ENCODE measurements around the gene ZBTB8A. TPM values are rescaled to one million over a fixed set of nuclear protein-coding genes. Genes with fewer than 3 reads are reported as not detected.
"Not testable (repeated sequence)": the region's sequence is repeated elsewhere in the genome, so short reads cannot be mapped to it uniquely, and the experiment has no call there.

ZBTB8A gene
- total RNA-seq, 2 donors from 2014 or later: 0.56 to 1.8 TPM

DNA sequence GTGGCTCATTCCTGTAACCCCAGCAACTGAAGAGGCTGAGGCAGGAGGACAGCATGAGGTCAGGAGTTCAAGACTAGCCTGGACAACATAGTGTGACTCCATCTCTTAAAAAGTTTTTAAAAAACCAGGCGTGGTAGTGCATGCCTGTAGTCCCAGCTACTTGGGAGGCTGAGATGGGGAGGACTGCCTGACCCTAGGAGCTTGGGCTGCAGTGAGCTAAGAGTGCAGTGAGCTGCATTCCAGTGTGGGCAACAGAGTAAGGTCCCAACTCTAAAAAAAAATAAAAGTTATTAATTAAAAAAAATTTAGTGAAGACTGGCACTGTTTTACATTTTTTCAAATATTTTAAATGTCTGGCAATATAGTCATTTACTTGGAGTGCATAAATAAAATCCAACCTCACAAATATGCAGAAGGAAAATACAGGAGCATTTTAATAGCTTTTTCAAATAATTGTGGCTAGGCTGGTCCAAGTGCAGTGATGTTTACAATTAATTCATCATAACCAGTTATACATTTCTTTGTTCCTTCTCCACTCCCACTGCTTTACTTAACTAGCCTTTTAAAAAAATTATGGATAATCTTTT, 100.4 kb downstream of the ZBTB8A start:
- no peaks in the 10 kb centered on the region for H3K9me3 Mint-ChIP-seq
- peaks cover 2% of the 10 kb centered on the region for H3K4me1 Mint-ChIP-seq (ENCODE audit: low read depth)
- DNase-seq: no peak
- H3K4me3 Mint-ChIP-seq: no peak overlapping the region
- H3K27me3 Mint-ChIP-seq (ENCODE audit: low read depth): no peaks in the 10 kb centered on the region
- ATAC-seq (replicated peaks in 1 of 2): no peak
- H3K36me3 Mint-ChIP-seq (ENCODE audit: insufficient read depth in 2 of 2): peaks cover 0 to 4% of the 10 kb centered on the region in 2 donors
- no peak overlapping the region for H3K27ac Mint-ChIP-seq

DNA sequence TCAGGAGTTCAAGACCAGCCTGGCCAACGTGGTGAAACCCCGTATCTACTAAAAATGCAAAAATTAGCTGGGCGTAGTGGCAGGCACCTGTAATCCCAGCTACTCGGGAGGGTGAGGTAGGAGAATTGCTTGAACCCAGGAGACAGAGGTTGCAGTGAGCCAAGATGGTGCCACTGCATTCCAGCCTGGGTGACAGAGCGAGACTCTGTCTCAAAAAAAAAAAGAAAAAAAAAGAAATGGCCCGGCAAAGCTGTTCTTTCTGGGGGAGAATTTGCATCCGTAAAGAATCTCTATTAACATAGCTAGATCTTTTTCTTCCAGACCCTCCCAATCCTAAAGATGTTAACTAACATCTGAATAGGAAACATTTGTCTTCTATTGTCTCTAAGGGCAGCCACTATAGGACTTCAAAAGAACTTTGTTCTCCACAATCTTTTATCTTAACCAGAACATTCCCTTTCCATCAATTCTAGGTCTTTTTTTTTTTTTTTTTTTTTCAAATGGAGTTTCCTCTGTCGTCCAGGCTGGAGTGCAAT, 103.1 kb downstream of the ZBTB8A start:
- not testable (repeated sequence) for H3K4me1 Mint-ChIP-seq (ENCODE audit: low read depth); H3K36me3 Mint-ChIP-seq (ENCODE audit: insufficient read depth in 2 of 2); H3K27me3 Mint-ChIP-seq (ENCODE audit: low read depth); H3K4me3 Mint-ChIP-seq; H3K9me3 Mint-ChIP-seq; ATAC-seq (replicated peaks in 1 of 2); H3K27ac Mint-ChIP-seq; DNase-seq

DNA sequence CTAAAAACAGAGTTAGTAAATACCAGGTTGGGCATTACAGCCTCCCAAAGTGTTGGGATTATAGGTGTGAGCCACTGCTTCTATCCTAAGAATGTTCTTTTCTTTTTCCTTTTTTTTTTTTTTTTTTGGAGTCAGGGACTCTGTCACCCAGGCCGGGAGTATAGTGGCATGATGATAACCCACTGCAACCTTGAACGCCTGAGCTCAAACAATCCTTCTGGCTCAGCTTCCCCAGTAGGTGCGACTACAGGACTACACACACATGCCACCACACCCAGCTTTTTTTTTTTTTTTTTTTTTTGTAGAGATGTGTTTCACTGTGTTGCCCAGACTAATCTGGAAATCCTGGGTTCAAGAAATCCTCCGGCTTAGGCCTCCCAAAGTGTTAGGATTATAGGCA, 105.2 kb downstream of the ZBTB8A start:
- ATAC-seq (replicated peaks in 1 of 2) (no peak), DNase-seq (no peak)
- H3K9me3 Mint-ChIP-seq: no peaks in the 10 kb centered on the region
- no peak overlapping the region for H3K27ac Mint-ChIP-seq
- no peak overlapping the region for H3K4me3 Mint-ChIP-seq
- H3K36me3 Mint-ChIP-seq (ENCODE audit: insufficient read depth in 2 of 2): peaks cover 2% of the 10 kb centered on the region in 2 donors
- H3K27me3 Mint-ChIP-seq (ENCODE audit: low read depth): no peaks in the 10 kb centered on the region
- peaks cover 22% of the 10 kb centered on the region for H3K4me1 Mint-ChIP-seq (ENCODE audit: low read depth)

DNA sequence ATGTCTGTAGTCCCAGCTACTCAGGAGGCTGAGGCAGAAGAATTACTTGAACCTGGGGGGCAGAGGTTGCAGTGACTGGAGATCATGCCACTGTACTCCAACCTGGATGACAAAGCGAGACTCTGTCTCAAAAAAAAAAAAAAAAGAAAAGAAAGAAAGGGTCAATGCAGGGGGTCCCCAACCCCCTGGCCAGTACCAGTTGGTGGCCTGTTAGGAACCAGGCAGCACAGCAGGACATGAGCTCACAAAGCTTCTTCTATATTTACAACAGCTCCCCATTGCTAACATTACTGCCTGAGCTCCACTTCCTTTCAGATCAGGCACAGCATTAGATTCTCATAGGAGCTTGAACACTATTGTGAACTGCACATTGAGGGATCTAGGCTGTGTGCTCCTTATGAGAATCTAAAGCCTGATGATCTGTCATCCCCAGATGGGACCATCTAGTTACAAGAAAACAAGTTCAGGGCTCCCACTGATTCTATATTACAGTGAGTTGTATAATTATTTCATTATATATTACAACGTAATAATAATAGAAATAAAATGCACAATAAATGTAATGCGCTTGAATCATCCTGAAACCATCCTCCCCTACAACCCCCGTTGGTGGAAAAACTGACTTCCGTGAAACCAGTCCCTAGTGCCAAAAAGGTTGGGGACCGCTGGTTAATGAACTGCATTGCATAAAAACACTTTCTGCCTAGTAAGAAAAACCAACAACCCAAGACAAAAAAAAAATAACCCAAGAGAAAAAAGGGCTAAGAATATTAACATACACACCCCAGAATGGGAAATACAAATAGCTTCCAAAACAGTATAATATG, 108.3 kb downstream of the ZBTB8A start:
- peaks cover 31% of the 10 kb centered on the region for H3K4me1 Mint-ChIP-seq (ENCODE audit: low read depth)
- H3K36me3 Mint-ChIP-seq (ENCODE audit: insufficient read depth in 2 of 2): peaks cover 12% of the 10 kb centered on the region in 2 donors
- ATAC-seq (replicated peaks in 1 of 2) (no peak), DNase-seq (no peak)
- H3K27me3 Mint-ChIP-seq (ENCODE audit: low read depth): no peaks in the 10 kb centered on the region
- peak overlapping the region; percentile 93 for H3K27ac Mint-ChIP-seq
- peak overlapping the region; percentile 89 to 96 for H3K4me3 Mint-ChIP-seq
- no peaks in the 10 kb centered on the region for H3K9me3 Mint-ChIP-seq

DNA sequence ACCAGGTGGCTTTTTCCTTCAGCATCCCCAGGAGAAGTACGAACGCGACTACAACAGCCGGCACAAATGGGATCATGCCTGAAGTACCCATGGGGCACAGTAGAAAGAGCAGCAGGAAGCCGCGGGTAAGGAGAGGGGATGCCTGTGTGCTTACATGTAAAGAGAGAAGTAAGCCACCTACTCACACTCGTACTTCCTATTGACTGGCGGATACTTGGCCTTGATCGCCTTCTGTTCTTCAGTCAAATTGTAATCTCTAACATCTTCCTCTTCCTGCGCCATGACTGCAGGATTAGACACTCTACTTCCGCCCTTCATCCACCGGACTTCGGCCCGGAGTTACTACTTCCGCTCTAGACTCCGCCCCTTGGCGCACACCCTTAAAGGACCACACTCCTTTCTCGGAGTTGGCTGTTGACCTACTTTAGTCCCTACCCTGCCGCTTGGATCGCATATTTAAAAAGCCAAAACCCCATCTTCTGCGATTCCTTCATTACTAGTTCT, 111.1 kb downstream of the ZBTB8A start, which contains the start of gene ZBTB8OS:
ZBTB8OS (minus strand) TSS at position 303 of the 504 bp plus-strand sequence; CDS start at position 282, 21 bp downstream.
- H3K4me3 Mint-ChIP-seq: peak within 1 kb of the TSS; percentile 95 to 96
- DNase-seq (peak; percentile 89 to 94), ATAC-seq (replicated peaks in 1 of 2) (peak; percentile 80 to 82)
- peaks cover 56% of the 10 kb centered on the region for H3K4me1 Mint-ChIP-seq (ENCODE audit: low read depth)
- no peaks in the 10 kb centered on the region for H3K9me3 Mint-ChIP-seq
- no peaks in the 10 kb centered on the region for H3K27me3 Mint-ChIP-seq (ENCODE audit: low read depth)
- peak within 1 kb of the TSS; percentile 100 for H3K27ac Mint-ChIP-seq
- peaks cover 14 to 32% of the 10 kb centered on the region in 2 donors for H3K36me3 Mint-ChIP-seq (ENCODE audit: insufficient read depth in 2 of 2)

DNA sequence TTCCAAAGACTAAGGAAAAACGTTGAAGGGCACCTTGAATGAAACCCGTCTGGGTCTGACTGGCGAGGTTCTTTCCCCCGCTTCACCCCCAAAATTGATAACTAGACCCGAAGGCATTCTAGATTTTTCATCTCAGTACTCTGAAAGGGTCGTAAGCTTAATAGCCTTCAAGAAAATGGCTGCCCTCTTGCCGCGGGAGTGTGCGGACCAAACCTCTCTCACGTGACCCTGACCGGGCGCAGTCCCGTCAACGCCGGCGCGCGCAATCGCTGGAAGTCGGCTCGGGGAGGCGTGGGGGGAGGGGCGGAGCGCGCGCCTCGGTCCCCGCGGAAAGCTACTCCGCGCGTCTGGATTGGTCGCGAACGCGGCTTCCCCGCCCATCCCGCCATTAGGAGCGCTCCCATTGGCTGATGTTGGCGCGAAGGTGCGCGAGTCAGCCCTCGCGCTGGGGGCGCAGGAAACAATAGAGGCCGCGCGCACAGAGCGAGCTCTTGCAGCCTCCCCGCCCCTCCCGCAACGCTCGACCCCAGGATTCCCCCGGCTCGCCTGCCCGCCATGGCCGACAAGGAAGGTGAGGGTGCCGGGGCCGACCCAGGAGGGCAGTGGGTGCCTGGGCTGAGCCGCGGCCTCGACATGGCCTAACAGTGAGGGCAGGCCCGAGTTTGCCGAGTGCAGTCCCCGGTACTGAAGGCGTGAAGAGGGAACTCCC, 111.7 kb downstream of the ZBTB8A start, which contains the start of gene RBBP4:
RBBP4 (plus strand) TSS at position 457 of the 709 bp plus-strand sequence; CDS start at position 556, 99 bp downstream.
- H3K36me3 Mint-ChIP-seq (ENCODE audit: insufficient read depth in 2 of 2): peaks cover 19 to 38% of the 10 kb centered on the region in 2 donors
- H3K27ac Mint-ChIP-seq: peak within 1 kb of the TSS; percentile 100
- ATAC-seq (replicated peaks in 1 of 2): peak; percentile 89 to 91
- DNase-seq: peak; percentile 99 to 100
- H3K4me3 Mint-ChIP-seq: peak within 1 kb of the TSS; percentile 95 to 96
- H3K9me3 Mint-ChIP-seq: no peaks in the 10 kb centered on the region
- H3K4me1 Mint-ChIP-seq (ENCODE audit: low read depth): peaks cover 62% of the 10 kb centered on the region
- no peaks in the 10 kb centered on the region for H3K27me3 Mint-ChIP-seq (ENCODE audit: low read depth)

DNA sequence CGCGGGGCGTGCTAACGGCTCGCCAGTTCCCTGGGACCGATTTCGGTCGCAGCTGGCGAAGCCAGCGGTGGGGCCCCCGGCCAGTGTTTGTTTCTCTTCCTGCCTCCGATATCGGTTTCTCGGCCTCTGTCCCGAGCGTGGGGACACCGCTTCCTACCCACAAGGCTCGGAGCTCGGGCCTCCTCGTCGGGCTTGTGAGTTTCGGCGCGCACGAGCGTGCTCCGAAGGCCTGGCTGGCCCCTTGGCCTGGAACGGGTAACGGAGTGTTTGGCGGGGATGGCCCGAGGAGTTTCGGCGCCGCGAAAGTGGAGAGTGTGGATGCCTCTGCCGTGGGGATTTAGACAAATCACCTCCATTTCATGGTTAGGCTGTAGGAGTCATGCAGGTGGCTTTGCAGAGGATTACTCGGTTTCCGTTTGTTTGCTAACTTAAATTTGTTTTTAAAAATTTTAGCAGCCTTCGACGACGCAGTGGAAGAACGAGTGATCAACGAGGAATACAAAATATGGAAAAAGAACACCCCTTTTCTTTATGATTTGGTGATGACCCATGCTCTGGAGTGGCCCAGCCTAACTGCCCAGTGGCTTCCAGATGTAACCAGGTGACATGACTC, 112.3 kb downstream of the ZBTB8A start:
- Mint-ChIP-seq H3K27ac (peak overlapping the region; percentile 100), H3K9me3 (no peaks in the 10 kb centered on the region), H3K4me3 (peak overlapping the region; percentile 95 to 96), H3K27me3 (ENCODE audit: low read depth) (no peaks in the 10 kb centered on the region), H3K4me1 (ENCODE audit: low read depth) (peaks cover 63% of the 10 kb centered on the region), H3K36me3 (ENCODE audit: insufficient read depth in 2 of 2) (peaks cover 19 to 41% of the 10 kb centered on the region in 2 donors)
- no peak for DNase-seq
- ATAC-seq (replicated peaks in 1 of 2): peak in 1 of 2 donors; percentile 0

DNA sequence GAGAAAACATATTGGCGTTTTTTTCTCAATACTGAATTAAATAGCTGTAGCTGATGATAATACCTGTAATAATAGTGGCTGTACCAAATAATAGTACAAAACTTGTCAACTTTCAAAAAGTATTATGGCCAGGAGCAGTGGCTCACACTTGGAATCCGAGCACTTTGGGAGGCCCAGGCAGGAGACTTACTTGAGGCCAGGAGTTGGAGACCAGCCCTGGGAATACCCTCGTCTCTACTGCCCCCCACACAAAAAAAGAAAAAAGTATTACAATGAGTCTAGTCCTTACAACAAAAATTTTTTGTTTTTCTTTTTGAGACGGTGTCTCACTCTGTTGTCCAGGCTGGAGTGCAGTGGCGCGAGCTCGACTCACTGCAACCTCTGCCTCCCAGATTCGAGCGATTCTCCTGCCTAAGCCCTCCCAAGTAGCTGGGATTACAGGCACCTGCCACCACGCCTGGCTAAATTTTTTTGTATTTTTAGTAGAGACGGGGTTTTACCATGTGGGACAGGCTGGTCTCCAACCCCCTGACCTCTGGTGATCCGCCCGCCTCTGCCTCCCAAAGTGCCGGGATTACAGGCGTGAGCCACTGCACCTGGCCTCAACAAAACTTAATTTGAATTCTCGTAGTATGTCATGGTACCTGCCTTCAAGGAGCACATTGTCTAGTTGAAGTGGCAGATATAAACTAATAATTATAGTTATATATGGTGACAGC, 113.2 kb downstream of the ZBTB8A start:
- peaks cover 22 to 48% of the 10 kb centered on the region in 2 donors for H3K36me3 Mint-ChIP-seq (ENCODE audit: insufficient read depth in 2 of 2)
- H3K4me1 Mint-ChIP-seq (ENCODE audit: low read depth): peaks cover 66% of the 10 kb centered on the region
- peak overlapping the region; percentile 100 for H3K27ac Mint-ChIP-seq
- DNase-seq (no peak), ATAC-seq (replicated peaks in 1 of 2) (no peak)
- no peaks in the 10 kb centered on the region for H3K27me3 Mint-ChIP-seq (ENCODE audit: low read depth)
- no peaks in the 10 kb centered on the region for H3K9me3 Mint-ChIP-seq
- peak overlapping the region; percentile 95 to 96 for H3K4me3 Mint-ChIP-seq

Other genes starting within 250 kb of the ZBTB8A start
- gene HDAC1, start 247.3 kb upstream of the ZBTB8A start, total RNA-seq: 100 to 1,000 TPM; 149 to 157 TPM
- 10 to 100 TPM; 12.3 to 14.9 TPM for gene MARCKSL1, start 203.2 kb upstream of the ZBTB8A start, total RNA-seq
- 10 to 100 TPM in 1 of 2 donors, 1 to 10 TPM in 1; 9.2 to 14.0 TPM for gene FAM229A, start 176.9 kb upstream of the ZBTB8A start, total RNA-seq
- 1 to 10 TPM; 1.2 to 1.9 TPM for gene TSSK3, start 176.9 kb upstream of the ZBTB8A start, total RNA-seq
- gene BSDC1, start 145.0 kb upstream of the ZBTB8A start, total RNA-seq: 10 to 100 TPM; 50.6 to 67.7 TPM
- not detected for gene ZBTB8B, start 74.4 kb upstream of the ZBTB8A start, total RNA-seq
- gene ZBTB8OS, start 111.1 kb downstream of the ZBTB8A start, total RNA-seq: 10 to 100 TPM; 61.2 to 77.4 TPM
- gene RBBP4, start 111.8 kb downstream of the ZBTB8A start, total RNA-seq: 100 to 1,000 TPM; 252 to 274 TPM
- gene SYNC, start 163.3 kb downstream of the ZBTB8A start, total RNA-seq: not detected